Measurements from ENCODE around the gene PJVK.
"Not testable (repeated sequence)": the region's sequence is repeated elsewhere in the genome, so short reads cannot be mapped to it uniquely, and the experiment has no call there.

Gene PJVK, protein sequence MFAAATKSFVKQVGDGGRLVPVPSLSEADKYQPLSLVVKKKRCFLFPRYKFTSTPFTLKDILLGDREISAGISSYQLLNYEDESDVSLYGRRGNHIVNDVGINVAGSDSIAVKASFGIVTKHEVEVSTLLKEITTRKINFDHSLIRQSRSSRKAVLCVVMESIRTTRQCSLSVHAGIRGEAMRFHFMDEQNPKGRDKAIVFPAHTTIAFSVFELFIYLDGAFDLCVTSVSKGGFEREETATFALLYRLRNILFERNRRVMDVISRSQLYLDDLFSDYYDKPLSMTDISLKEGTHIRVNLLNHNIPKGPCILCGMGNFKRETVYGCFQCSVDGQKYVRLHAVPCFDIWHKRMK

DNA sequence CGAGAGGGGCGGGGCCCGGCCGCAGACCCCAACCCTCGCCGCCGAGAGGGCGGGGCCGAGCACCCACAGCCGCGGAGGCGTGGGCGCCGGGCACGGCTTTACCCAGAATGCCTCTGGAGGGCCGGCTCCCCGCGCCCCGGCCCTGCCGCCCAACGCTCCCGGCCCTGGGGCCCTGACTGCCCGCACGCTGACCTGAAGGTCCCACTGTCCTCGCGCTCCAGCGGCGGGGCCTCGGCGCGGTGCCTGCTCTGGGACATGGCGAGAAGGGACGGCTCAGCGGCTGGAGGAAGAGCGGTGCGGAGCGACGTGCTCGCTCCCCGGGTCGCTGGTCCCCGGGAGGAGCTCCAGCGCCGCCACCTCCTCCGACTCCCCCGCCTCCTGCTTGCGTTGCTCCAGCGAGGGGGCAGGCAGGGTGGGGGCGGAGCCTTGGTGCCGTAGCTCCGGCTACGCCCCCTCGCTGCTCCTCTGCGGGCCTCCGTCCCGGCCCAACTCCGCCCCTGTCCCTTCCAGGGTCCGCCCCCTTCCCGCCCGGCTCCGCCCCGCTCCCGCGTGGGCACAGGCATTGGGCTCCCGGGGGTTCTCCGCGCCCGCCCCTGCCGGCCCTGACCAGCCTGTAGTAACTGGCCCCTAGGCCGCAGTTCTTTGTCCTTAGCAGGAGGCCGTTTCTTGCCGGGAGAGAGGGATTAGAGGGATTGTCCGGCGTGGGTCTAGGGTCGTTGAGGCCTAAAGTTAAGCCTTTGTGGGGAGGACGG, at the start of gene PJVK, which contains the start of gene PRKRA:
TSS of gene PJVK (plus strand) at position 605 of the 752 bp plus-strand sequence. CDS start 2,032 bp downstream, outside the sequence.
TSS of gene PRKRA (minus strand) at position 402 of the 752 bp plus-strand sequence. CDS start at position 257, 145 bp downstream.
- H3K36me3 ChIP-seq (ENCODE audit: insufficient read depth, low read length): peaks cover 17% of the 10 kb centered on the region
- H3K9me3 ChIP-seq (ENCODE audit: low read length): no peaks in the 10 kb centered on the region
- peak within 1 kb of the TSS; percentile 90 for H3K9ac ChIP-seq (ENCODE audit: low read length)
- peak within 1 kb of the TSS; percentile 99 for H3K27ac ChIP-seq (ENCODE audit: low read depth, low read length)
- H3K4me1 ChIP-seq (ENCODE audit: insufficient read depth, low read length): peaks cover 20% of the 10 kb centered on the region
- peak within 1 kb of the TSS; percentile 75 to 99 for H3K4me3 ChIP-seq (ENCODE audit: low read depth in 1 of 2, low read length in 2 of 2)
- no peaks in the 10 kb centered on the region for H3K27me3 ChIP-seq (ENCODE audit: control insufficient read depth in 1 of 2, insufficient read depth in 2 of 2, low read length in 2 of 2)

DNA sequence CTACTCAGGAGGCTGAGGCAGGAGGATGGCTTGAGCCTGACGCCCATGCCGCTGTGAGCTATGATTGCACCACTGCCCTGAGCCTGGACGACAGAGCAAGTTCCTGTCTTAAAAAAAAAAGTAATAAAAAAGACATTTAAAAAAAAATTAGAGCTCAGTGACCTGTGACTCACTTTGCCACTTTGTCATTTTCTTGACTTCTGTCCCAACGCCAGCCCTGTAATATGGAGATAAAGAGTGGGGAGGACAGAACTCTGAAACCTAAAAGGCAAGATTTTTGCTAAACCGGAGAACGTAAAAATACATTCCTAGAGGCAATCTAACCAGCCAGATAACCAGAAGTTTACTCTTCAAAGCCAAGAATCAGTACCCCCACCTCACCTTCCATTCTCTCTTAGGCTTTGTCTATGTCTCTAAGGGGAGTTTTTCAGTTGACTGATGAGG, 49.2 kb upstream of the PJVK start:
- no peak overlapping the region for H3K27ac ChIP-seq (ENCODE audit: low read depth, low read length)
- H3K4me3 ChIP-seq (ENCODE audit: low read depth in 1 of 2, low read length in 2 of 2): no peak overlapping the region
- H3K36me3 ChIP-seq (ENCODE audit: insufficient read depth, low read length): no peaks in the 10 kb centered on the region
- H3K27me3 ChIP-seq (ENCODE audit: control insufficient read depth in 1 of 2, insufficient read depth in 2 of 2, low read length in 2 of 2): no peaks in the 10 kb centered on the region
- no peaks in the 10 kb centered on the region for H3K4me1 ChIP-seq (ENCODE audit: insufficient read depth, low read length)
- H3K9ac ChIP-seq (ENCODE audit: low read length): no peak overlapping the region
- H3K9me3 ChIP-seq (ENCODE audit: low read length): no peaks in the 10 kb centered on the region

DNA sequence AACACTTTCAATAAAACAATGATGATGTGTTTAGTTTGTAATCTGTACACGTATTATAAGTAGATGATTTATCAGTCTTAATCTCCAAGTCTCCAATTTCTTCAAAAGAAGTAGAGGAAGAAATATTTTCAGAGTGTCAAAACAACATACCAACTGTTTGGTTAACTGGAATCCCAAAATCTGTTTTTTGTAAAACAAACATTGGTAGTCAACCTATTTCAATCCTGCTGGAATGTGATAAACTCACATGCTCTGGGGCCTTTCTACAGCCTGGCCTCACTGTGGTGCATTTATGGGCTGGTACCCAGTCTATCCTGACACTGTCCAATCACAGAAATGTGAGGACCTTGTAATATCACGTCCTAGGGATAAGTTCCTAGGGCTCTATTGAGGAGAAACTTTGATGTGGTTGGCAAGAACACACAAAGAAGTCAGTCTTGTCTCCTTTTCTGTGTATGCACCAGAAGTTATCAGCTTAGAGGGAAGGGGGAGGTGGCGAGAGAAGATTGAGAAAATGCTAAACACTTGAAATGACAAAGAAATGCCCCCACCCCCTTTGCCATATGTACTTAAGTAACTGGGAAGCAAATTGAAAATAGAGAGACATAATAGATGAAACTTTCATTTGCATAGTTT, 47.4 kb upstream of the PJVK start:
- Histone ChIP-seq H3K4me3 (ENCODE audit: low read depth in 1 of 2, low read length in 2 of 2) (no peak overlapping the region), H3K27me3 (ENCODE audit: control insufficient read depth in 1 of 2, insufficient read depth in 2 of 2, low read length in 2 of 2) (no peaks in the 10 kb centered on the region), H3K9ac (ENCODE audit: low read length) (no peak overlapping the region), H3K4me1 (ENCODE audit: insufficient read depth, low read length) (no peaks in the 10 kb centered on the region), H3K9me3 (ENCODE audit: low read length) (no peaks in the 10 kb centered on the region), H3K27ac (ENCODE audit: low read depth, low read length) (no peak overlapping the region), H3K36me3 (ENCODE audit: insufficient read depth, low read length) (no peaks in the 10 kb centered on the region)

GRCh38 chr2:178404368-178404767, 46.8 kb upstream of the PJVK start:
- no peak overlapping the region for H3K27ac ChIP-seq (ENCODE audit: low read depth, low read length)
- H3K9me3 ChIP-seq (ENCODE audit: low read length): no peaks in the 10 kb centered on the region
- no peak overlapping the region for H3K9ac ChIP-seq (ENCODE audit: low read length)
- H3K36me3 ChIP-seq (ENCODE audit: insufficient read depth, low read length): no peaks in the 10 kb centered on the region
- no peaks in the 10 kb centered on the region for H3K27me3 ChIP-seq (ENCODE audit: control insufficient read depth in 1 of 2, insufficient read depth in 2 of 2, low read length in 2 of 2)
- no peak overlapping the region for H3K4me3 ChIP-seq (ENCODE audit: low read depth in 1 of 2, low read length in 2 of 2)
- no peaks in the 10 kb centered on the region for H3K4me1 ChIP-seq (ENCODE audit: insufficient read depth, low read length)

DNA sequence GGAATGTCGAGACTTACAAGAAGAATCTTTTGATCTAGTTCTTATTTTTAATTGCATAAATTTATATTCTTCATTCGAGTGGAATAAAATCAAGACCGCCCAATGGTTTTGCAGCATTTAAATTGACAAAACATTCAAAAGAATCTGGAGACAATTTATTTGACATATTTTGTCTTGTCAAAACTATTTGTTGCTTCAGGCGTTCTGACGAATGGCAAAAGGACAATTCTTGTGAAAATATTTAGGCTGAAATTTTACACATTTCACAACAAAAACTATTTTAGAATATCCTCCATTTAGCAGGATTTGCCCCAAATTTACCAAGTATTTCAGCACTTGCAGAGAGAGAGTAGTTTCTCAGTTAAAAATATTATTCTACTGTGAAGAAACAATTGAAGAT, 41.9 kb upstream of the PJVK start:
- no peak overlapping the region for H3K9ac ChIP-seq (ENCODE audit: low read length)
- no peak overlapping the region for H3K27ac ChIP-seq (ENCODE audit: low read depth, low read length)
- H3K36me3 ChIP-seq (ENCODE audit: insufficient read depth, low read length): no peaks in the 10 kb centered on the region
- H3K27me3 ChIP-seq (ENCODE audit: control insufficient read depth in 1 of 2, insufficient read depth in 2 of 2, low read length in 2 of 2): no peaks in the 10 kb centered on the region
- H3K4me1 ChIP-seq (ENCODE audit: insufficient read depth, low read length): no peaks in the 10 kb centered on the region
- H3K9me3 ChIP-seq (ENCODE audit: low read length): no peaks in the 10 kb centered on the region
- H3K4me3 ChIP-seq (ENCODE audit: low read depth in 1 of 2, low read length in 2 of 2): no peak overlapping the region

- Histone ChIP-seq H3K4me1 (ENCODE audit: insufficient read depth, low read length) (no peaks in the 10 kb centered on the region), H3K36me3 (ENCODE audit: insufficient read depth, low read length) (no peaks in the 10 kb centered on the region), H3K27ac (ENCODE audit: low read depth, low read length) (no peak overlapping the region), H3K27me3 (ENCODE audit: control insufficient read depth in 1 of 2, insufficient read depth in 2 of 2, low read length in 2 of 2) (no peaks in the 10 kb centered on the region), H3K9me3 (ENCODE audit: low read length) (no peaks in the 10 kb centered on the region), H3K9ac (ENCODE audit: low read length) (no peak overlapping the region), H3K4me3 (ENCODE audit: low read depth in 1 of 2, low read length in 2 of 2) (no peak overlapping the region)
Measured at GRCh38 chr2:178412047-178412446, 39.1 kb upstream of the PJVK start.

- not testable (repeated sequence) for H3K4me3 ChIP-seq (ENCODE audit: low read depth in 1 of 2, low read length in 2 of 2); H3K4me1 ChIP-seq (ENCODE audit: insufficient read depth, low read length)
Measured at GRCh38 chr2:178412453-178412852, 38.7 kb upstream of the PJVK start.

GRCh38 chr2:178413472-178414265, 37.5 kb upstream of the PJVK start:
- Histone ChIP-seq H3K36me3 (ENCODE audit: insufficient read depth, low read length) (no peaks in the 10 kb centered on the region), H3K27me3 (ENCODE audit: control insufficient read depth in 1 of 2, insufficient read depth in 2 of 2, low read length in 2 of 2) (no peaks in the 10 kb centered on the region), H3K4me1 (ENCODE audit: insufficient read depth, low read length) (no peaks in the 10 kb centered on the region), H3K9me3 (ENCODE audit: low read length) (no peaks in the 10 kb centered on the region), H3K9ac (ENCODE audit: low read length) (peak overlapping the region; percentile 79), H3K27ac (ENCODE audit: low read depth, low read length) (peak overlapping the region; percentile 97), H3K4me3 (ENCODE audit: low read depth in 1 of 2, low read length in 2 of 2) (peak overlapping the region; percentile 68 to 75)

More at GRCh38 chr2:178412453-178412852, 38.7 kb upstream of the PJVK start:
- H3K9ac ChIP-seq (ENCODE audit: low read length); H3K9me3 ChIP-seq (ENCODE audit: low read length); H3K27me3 ChIP-seq (ENCODE audit: control insufficient read depth in 1 of 2, insufficient read depth in 2 of 2, low read length in 2 of 2); H3K27ac ChIP-seq (ENCODE audit: low read depth, low read length); H3K36me3 ChIP-seq (ENCODE audit: insufficient read depth, low read length): not testable (repeated sequence)

DNA sequence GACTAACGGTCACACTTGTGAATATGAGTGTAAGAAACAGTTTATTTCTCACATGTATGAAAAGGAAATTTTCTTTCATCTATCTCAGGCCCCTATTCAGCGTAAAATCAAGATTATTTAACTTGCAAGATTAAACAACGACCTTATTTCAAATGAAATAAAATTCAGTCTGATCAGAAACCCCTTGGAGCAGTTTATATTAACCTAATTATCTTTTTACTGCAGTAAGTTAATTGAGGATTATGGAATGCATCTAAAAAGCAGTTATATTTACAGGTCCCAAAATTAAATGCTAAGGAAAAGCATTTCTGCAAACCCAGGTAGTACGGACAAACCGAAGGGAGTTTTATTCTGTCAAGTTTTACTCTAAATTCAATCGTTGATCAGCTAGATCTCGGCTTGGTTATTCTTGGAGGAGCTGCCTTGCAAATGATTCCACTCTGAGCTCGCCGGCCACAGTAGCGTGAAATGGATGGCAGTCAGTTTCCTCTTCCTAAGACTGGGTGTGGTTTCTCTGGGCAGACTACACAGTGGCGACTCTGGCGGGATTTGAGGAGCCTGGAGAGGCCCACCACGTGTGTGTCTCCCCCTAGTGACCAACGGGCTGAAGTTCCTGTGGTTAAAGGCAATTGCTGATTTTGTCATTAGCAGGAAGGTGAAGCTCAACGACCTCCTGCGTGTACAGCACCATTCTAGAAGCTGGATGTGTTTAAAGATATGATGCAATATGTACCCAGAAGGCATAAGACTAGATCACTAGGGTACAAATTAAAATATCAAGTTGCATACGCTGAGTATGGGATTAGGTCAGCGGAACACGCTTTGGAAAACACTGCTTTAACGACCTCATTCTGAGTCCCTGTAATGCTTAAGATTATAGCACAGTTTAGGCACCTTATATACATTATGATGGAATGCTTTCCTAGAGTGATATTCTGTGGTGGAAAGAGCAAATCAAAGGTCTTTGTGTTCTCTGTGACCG, 36.6 kb upstream of the PJVK start:
- Histone ChIP-seq H3K9ac (ENCODE audit: low read length) (peak overlapping the region; percentile 79), H3K4me1 (ENCODE audit: insufficient read depth, low read length) (no peaks in the 10 kb centered on the region), H3K27me3 (ENCODE audit: control insufficient read depth in 1 of 2, insufficient read depth in 2 of 2, low read length in 2 of 2) (no peaks in the 10 kb centered on the region), H3K27ac (ENCODE audit: low read depth, low read length) (peak overlapping the region; percentile 97), H3K4me3 (ENCODE audit: low read depth in 1 of 2, low read length in 2 of 2) (peak overlapping the region; percentile 68 to 75), H3K36me3 (ENCODE audit: insufficient read depth, low read length) (no peaks in the 10 kb centered on the region), H3K9me3 (ENCODE audit: low read length) (no peaks in the 10 kb centered on the region)

DNA sequence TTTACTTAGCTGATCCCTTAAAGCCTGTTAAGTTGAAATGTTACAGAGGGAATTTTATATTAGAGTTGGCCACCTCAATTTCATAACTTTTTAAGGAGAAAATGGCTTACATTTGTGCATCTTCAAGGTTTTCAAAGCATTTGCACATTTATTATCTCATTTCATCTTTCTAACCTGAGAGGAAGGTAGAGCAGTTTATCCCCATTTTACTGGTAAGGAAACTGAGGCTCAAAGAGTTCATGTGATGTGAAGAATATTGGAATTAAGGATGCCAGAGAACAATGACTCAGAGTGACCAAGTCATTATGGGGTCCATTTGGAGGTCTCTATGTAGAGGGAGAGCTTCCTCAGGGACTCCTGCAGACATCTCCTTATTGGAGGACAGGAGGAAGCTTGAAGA, 35.2 kb upstream of the PJVK start:
- H3K27ac ChIP-seq (ENCODE audit: low read depth, low read length): no peak overlapping the region
- no peaks in the 10 kb centered on the region for H3K9me3 ChIP-seq (ENCODE audit: low read length)
- no peaks in the 10 kb centered on the region for H3K4me1 ChIP-seq (ENCODE audit: insufficient read depth, low read length)
- no peaks in the 10 kb centered on the region for H3K27me3 ChIP-seq (ENCODE audit: control insufficient read depth in 1 of 2, insufficient read depth in 2 of 2, low read length in 2 of 2)
- H3K36me3 ChIP-seq (ENCODE audit: insufficient read depth, low read length): no peaks in the 10 kb centered on the region
- no peak overlapping the region for H3K9ac ChIP-seq (ENCODE audit: low read length)
- H3K4me3 ChIP-seq (ENCODE audit: low read depth in 1 of 2, low read length in 2 of 2): no peak overlapping the region
